HEK293T (cell line): ENCODE measurements around the gene SCGN.

Experiments used
- ARNT ChIP-seq: fragments of 450-650 bp; IDR thresholded peaks from 2 replicates; pipeline ENCODE4 v1.6.1; 2017; ENCODE audit warnings: mild to moderate bottlenecking
- FOXA1 ChIP-seq: fragments of 450-650 bp; IDR thresholded peaks from 2 replicates; pipeline ENCODE4 v1.6.1; 2016; ENCODE audit warnings: mild to moderate bottlenecking
- FOXM1 ChIP-seq: fragments of 450-650 bp; IDR thresholded peaks from 2 replicates; pipeline ENCODE4 v1.6.1; 2017; ENCODE audit warnings: mild to moderate bottlenecking, borderline replicate concordance
- SP1 ChIP-seq: fragments of 450-650 bp; IDR thresholded peaks from 2 replicates; pipeline ENCODE4 v1.6.1; 2017

DNA sequence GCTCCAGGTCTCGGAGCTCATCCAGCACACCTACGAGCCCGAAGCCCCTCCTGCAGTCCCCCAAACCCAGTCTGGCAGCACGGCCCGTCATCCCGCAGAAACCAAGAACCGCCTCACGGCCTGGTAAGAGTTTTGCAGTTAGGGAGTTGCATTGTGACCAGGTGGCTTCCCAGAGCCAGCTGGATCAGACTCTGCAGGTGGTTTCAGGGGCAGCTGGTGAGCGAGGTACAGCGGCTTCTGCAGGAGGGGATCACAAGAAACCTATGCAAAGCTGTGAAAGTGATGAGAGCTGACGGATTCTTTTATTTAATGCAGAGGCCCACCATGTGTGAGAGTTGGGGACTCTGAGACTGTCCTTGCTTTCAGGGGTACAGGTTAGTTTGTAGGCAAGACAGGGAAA, 45.9 kb upstream of the SCGN start:
- TF ChIP-seq ARNT (no peak), SP1 (no peak), FOXM1 (no peak), FOXA1 (no peak)
